Superior temporal gyrus (tissue), 1 donor: ENCODE data around the gene SAMD4A.

Experiments
- DNase-seq: peaks from one replicate; pipeline ENCODE4 v3.0.0-alpha.2; 2016; ENCODE audit errors: extremely low spot score

SAMD4A gene

DNA sequence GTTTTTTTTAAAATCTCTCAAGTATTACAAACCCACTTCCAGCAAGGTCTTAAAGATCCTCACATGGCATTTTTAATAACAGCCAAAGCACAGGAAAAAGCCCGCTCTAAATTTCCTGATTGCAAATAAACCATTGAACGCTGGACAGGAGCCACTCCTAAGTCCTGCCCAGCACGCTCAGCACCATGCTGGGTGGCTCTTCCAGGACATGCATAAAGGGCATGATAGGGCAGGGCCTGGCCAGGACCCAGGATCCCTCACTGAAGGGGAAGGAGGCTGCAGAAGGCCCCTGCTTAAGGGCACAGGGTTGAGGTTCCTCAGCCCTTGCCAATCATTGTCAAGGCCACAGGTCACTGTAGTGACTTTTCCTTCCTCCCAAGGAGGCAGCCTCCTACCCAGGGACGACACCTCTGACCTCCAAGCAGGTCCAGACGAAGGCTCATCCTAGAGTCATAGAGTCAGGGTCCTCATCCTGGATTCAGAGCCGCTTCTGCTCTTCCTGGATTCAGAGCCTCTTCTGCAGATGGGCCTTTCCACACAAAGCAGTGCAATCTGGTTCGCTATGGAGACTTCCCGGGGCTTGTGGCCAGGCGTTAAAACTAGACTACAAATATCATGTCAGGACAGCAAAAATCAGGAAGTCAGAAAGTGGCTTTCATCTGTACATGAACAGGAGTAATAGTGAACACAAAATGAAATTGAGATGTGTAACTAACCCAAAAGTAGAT is 211.9 kb downstream of the SAMD4A start:
- DNase-seq: no peak

DNA sequence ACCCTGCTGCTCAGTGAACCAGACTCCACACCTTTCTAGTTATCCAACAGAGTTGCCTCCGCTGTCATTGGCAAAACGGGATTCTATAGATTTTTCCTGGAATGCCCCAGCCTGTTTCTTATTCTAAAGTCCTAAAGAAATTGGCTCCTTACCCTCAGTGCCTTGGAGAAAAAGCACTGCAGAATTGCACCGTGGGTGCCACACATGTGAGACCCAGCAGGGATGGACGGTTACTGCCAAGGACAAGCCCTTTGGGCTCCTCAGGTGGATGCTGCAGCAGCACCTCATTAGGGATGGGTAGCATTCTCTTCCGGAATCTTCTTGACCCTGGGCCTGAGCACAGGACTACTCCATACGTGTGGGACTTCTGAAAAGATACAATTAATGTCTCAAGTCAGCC is 214.2 kb downstream of the SAMD4A start:
- DNase-seq: no peak

DNA sequence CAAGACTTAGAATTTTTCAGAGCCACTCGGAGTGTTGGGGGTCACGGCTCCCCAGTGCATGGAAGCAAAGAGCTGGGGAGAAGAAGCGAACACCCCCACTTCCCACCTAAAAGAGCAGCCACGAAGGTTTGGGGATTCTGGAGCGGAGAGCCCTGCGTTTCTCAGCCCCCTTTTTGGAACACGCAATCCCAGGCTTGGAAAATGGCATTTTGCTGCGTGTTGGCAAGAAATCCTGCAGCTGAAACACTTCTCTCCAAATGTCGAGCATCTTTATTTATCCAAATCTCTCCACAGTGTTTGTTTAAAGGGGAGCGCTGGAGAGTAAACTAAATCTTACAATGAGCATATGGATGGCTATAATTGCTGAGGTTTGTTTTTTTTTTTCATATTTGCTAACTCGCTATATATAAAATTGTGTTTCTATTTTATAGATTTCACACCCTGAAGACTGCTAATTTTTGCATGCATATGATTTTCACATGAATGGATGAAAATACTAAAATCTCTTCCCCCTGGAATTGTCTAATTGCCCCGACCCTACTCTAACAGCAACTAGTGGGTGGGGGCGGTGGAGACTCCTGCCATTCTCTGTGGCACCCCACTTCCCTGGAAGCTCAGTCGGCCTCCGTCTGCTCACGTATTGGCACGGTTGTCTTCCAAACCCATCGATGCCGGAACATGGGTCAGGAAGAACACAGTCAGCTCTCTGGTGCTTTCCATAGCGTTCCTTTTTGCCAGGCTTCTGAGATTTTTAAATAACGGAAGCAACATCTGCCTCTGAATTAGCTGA is 215.2 kb downstream of the SAMD4A start:
- no peak for DNase-seq

DNA sequence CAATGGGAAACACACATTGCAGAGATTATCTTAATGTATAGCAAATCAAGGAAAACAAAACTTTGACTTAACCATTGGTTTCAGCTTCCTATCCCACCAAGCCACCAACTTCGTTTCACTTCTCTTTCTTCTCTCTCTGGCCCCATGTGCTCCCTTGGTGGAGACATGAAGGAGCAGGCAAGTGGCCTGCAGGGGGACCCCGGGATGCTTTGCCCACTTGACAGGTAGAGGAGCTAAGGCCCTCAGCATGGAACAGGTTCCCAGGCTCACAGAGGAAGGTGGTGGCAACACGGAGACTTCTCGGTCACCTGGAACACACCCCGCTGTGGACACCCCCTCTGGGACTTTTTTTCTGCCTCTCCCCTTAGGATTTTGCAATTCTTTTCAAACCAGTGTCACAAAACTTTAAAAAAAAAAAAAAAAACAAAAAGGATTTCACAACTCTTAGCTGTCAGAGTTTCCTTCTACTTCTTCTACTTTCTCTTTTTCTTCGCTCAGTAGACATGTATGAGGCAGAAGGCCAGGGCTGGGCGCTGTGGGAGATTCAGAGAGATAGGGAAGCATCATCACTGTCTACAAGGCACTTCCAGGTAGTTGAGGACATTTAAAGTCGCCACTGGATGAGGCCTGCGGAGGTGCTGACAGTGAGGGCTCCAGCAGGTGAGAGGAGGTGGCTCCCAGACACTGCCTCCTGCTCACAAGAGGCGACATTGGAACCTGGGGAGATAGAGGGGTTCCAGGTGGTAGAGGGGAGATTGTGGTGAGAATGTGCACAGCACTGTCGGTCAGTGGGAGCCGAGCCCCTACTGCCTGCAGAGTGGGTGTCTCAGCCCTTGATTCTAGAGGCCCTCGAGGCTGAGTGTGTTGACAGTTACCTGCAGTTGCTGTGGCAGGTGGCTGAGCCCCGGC is 216.1 kb downstream of the SAMD4A start:
- DNase-seq: no peak

DNA sequence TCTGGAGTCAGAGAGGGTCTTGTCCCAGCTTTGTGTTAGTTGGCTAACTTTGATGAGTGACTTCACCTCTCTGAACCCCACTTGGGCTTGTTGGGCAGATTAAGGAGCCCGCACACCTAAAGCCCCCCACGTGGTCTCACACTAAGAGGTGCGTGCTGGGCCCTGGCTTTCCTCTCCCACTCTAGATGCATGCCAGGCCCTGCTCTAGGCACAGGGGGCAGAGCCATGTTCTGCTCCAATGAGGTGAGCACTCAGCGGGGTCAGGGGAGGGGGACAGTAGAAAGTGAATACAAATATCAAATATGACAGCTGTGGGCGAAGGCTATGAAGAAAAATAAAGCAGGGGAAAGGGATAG is 216.7 kb downstream of the SAMD4A start:
- no peak for DNase-seq

DNA sequence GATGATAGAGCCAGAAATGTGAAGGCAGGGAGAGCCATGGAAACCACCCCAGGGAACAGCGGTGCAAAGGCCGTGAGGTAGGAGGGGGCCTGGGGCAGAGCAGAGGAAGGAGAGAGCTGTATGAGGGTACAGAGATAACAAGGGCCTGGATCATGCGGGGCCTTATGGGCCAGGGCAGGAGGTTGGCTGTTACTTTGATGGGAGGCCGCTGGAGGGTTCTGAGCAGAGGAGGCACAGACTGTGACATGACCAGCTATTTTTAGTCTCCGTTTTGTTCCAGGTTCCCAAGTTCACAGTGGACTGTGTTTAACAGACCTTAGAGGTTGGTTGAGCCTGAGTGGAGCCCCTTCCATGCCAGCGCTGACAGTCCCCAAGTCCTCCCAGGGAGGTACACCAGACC is 217.1 kb downstream of the SAMD4A start:
- no peak for DNase-seq

DNA sequence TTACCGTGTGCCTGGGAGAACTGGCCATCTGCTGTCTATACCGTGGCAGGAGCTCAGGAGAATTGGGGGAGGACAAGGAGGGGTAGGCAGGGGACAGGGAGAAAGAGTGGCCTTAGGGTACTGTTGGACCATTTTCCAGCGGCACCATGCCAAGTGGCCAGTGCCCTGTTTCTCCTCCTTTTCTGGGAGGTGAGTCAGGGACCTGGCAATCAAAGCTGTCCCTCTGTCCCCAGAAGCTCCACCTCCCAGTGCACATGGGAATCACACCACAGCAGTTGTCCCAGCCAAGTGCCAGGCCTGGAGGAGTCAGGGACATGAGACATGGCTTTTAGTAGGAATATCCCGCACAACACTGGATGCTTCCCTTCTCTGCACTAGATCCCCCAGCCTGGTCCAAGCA is 217.7 kb downstream of the SAMD4A start:
- DNase-seq: no peak

DNA sequence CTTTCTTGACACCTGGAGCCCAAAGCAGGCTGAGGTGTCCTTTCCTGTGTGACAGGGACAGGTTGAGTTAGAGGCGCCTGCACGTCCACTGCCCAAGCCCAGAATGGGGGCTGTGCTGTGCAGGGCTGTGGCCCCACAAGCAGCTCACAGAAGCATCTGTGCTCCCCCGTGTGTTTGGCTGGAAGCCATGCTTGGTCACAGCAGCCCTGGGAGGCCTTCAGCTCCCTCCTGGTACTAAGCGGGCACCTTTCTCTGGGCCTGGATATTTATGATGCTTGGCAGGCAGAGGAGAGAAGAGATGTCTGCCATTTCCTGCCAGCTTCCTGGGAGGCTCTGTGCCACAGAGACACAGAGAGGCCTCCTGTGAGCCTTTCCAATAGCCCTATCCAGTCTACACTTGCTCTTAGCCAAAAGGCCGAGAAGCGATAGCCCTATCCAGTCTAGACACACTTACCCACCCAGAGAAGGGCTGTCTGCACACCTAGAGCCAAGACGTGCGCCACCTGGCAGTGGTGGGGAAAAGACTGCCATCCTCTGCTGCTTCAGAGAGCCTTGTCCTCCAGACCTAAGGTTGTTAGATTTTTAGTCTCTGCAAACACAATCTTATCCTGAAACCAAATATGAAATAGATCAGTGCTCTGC is 218.3 kb downstream of the SAMD4A start:
- DNase-seq: no peak

DNA sequence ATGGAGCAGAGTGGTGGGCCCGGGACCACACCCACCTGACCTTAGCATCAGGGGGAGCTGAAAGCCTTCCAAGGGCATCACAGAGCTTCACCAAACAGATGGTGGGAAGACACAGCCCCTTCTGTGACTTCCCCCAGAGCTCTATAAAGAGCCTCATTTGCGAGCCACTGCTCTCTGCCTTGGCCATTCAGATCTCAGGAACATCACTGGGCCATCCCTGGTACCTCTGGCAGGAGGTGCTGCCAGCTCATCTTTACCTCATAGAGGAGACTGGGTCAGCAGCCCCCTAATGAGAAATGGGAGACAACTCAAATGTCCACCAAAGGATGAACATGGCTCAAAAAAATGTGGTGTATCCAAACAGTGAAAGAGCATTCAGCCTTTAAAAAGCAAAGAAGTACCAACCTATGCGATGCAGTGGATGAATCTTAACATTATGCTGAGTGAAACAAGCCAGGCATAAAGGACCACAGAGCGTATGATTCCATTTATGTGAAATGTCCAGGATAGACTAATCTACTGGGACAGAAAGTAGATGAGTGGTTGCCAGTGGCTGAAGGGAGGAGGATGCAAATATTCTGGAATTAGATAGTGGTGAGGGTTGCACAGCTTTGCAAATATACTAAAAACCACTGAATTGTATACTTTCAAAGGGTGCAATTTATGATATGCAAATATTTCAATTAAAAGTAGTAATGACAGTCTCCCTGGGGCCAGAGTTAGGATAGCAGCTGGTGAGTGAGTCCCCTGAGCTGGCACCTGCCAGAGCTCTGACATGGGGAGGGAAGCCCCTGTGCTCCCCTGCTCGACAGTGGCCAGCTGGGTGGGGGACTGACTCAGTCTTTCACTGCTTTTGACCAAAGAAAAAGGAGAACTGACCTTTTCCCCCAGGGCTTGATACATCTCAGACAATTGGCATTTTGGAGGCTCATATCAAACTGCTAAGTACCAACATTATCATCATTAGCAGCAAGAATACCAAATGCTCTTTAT is 219.1 kb downstream of the SAMD4A start:
- DNase-seq: no peak

DNA sequence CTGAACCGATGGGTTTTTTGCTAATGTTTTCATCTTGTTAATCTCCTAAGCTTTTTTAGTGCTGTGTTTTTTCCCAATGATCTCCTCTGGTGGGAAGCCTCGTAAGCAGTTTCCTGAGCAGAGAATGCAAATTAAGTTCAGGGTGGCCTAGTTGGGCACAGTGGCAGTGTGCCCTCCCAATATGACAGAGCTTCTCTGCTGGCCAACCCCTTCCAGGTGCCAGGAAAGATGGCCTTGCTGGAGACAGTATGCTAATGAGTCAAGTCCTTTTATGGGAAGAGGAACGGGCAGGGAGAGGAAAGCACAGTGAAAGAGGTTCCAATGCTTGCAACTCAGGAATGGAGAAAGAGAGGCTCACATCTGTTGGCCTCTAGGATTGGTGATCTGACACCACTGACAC is 219.9 kb downstream of the SAMD4A start:
- DNase-seq: no peak

DNA sequence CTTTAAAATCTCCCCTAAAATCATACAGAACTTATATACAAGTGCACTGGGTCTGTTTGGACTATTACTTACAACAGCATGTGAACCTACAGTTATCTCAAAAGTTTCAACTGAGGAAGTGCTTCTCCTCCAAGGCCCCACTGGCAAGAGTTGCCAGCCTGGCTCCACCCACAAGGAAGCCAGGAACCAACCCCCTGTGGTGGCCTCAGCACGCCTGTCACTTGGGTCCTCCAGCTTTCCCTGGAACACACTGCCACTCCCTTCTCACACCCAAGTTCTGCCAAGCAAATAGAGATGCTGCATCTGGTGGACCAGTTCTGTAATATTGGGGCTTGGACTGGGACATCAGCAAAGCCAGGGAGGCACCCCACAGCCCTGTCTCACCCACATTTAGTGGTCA is 220.3 kb downstream of the SAMD4A start:
- DNase-seq: no peak

DNA sequence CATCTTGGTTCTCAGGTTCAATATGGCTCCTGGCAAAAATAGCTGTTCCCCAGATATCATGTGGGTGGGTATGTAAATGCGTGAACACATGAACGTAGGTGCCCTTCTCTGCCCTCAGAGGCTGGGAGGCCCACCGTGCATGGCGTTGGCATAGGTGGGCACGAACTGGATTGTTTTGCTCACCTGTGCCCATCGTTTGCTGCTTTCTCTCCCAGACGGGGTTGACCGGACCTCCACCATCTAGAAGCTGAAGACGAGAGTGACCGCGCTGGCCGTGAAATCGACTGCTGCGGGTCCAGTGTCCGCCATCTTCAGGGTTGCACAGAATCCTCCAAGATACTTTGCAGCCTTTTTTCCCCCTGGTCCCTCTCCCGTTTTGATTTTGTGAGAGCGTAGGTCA is 221.8 kb downstream of the SAMD4A start:
- no peak for DNase-seq

DNA sequence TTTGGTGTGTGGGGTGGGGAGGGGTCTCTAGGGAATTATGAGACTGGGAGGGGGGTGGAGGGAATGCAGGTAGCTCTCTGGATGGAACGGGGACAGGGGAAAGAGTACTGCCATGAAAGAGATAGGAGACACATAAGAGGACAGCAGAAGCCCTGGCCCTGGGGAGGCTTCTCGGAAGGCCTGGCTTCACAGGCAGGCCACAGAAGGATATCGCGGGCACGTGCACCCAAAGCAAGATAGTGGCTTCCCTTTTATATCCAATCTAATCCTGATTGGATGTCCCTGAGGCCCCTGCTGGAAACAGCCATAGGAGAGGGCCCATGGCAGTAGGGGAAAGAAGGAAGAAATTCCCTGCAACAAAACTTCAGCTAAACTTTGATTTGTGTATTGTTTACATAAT is 222.2 kb downstream of the SAMD4A start:
- DNase-seq: no peak

DNA sequence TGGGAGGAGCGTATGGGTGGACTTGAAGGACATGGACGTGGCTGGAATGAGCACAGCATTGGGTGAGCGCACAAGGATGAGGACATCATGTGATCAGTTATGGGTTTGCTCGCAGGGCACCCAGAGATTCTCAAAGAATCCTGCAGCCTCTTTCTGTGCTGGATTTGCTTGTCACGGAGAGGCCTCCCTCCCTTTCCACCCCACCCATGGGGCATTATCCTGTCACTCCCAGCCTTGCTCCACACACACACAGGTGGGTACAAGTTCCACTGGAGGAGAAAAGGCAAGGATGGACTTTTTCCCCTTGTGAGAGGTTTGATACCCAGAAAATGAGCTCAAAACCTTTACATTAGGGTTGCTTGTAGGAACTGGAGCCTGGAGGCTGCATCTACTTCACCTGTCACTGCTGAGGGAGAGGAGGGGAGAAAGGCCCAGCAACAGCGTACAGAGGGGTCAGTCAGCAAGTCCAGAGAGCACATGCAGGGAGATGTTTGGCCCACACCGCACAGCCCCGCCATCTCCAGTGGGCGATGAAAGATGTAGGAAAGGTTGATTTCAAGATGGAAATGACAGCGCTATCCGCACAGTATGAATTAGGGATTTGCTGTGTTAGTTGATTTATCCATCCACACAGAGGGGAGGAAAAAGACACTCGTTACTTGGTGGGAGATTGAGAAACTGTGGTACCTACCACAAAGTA is 223.0 kb downstream of the SAMD4A start:
- DNase-seq: no peak

DNA sequence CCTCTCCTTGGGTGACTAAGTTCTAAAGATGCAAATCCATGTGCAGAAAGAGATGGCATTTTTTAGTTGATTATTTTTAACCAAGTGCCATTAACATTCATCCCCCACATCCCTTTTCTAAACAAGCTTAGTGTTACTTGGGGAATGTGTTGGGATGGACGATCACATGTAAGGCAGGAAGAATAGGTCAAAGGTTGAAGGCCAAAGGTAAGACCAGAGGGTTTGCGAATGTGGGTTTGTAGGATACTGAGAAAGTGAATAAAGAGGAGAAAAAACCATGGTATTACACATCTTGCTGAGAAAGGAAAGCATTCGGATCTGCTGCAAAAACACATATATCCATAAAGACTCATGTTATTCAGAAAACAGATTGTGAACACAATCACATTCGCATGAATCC is 224.1 kb downstream of the SAMD4A start:
- no peak for DNase-seq

DNA sequence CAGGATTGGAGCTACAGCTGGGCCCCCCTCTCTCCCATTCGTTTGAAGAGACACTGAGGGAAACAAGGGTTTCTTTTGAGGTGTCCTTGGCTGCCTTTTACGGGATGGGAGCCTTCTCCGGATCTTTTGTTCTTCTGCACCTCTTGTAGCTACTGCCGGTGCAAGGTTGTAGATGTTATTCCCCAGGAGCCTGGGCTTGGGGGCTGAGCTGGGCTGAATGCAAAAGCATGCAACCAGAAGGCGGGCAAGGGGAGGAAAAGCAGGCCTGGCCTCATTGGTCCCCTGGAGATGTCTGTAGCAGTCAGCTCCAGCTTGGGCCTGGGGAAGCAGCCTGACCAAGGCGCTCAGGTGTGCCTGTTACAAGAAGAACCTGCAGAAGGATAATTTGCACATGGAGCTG is 225.4 kb downstream of the SAMD4A start:
- no peak for DNase-seq

DNA sequence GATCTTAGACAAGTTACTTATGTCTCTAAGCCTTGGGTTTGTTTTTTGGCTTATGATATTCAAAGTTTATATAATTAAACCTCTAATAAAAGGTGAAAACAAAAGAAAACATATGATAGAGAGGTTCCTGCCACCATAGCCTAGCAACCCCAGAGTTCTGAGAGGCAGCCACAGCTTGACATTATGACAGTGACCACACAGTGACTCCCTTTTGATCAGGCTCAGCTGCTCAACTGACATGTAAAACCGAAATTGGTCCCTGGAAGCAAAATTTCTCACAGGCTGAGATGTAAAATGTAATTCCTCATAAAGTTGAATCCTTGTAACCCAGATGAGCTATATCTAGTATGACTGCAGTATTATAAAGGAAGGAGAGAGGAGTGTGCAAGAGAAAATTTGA is 227.2 kb downstream of the SAMD4A start:
- DNase-seq: no peak

DNA sequence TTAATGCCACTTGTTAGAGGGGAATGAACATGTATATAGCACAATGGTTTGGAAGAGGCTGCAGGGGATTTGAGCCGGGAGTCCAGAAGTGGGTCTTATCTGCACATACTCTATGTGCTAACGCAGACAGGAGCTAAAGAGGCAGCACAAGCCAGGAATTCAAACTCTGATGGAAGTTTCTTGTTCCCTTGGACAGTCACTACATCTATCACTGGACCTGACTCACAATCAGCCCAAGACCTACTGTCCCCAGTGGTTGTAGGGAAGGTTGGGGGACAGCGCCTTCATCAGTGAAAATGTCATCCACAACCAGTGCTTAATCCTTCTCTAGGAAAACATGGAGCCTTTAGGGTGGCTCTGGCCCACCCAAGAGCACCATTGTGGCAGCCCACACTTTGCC is 227.9 kb downstream of the SAMD4A start:
- DNase-seq: no peak

DNA sequence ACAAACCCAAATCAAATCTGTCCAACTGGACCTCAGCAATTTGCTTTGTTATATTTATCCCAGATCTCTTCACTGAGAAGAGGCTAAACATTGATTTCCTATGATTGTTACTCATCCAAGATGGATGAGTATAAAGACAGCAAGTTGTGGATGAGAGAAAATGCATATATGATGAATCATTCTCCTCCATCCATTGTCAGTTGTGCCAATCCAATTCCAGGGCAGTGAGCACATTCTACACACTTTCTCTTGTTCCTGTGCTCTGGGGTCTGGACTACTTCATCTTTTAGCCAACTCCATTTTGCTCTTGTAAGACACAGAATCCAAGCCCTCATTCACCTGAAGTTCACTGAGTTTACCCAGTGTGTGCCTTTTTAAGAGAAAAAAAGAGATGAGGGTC is 230.0 kb downstream of the SAMD4A start:
- DNase-seq: no peak

DNA sequence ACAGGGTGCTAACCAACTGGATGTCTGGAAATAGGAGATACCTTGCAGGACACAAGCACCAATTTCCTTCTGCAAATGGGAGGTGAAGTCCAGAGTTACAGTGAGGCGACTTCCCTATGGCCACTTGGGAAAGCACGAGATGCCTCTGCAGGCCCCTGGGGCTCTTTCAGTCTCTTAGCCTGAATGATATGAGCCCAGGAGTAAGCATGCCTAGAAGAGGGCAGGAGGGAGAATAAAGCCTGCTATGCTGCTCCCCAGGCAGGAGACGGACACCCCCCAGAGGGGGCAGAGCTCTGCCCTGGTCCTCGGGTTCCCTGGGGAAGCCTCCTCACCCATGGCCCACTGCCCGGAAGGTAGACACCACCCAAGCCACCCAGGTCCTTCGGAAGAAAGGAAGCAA is 230.6 kb downstream of the SAMD4A start:
- DNase-seq: no peak
